NCI-H2227 treated with DMSO at 0.1 percent for 48 hours (cell line): ENCODE results near the gene ARRB1.
"Not testable (repeated sequence)": the region's sequence is repeated elsewhere in the genome, so short reads cannot be mapped to it uniquely, and the experiment has no call there.

Experiments
- DNase-seq: peaks from one replicate; lab custom pipeline; 2025; lab: John Stamatoyannopoulos, UW

Gene ARRB1

DNA sequence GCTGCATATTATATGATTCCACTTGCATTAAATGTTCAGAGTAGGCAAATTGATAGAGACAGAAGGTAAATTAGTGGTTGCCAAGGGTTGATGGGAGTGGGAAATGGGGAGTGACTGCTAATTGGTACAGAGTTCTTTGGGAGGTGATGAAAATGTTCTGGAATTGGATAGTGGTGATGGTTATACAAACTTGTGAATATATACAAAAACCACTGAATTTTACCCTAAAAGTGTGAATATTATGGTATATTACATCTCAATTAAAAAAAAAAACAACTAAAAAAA, 52.5 kb downstream of the ARRB1 start:
- no peak for DNase-seq

DNA sequence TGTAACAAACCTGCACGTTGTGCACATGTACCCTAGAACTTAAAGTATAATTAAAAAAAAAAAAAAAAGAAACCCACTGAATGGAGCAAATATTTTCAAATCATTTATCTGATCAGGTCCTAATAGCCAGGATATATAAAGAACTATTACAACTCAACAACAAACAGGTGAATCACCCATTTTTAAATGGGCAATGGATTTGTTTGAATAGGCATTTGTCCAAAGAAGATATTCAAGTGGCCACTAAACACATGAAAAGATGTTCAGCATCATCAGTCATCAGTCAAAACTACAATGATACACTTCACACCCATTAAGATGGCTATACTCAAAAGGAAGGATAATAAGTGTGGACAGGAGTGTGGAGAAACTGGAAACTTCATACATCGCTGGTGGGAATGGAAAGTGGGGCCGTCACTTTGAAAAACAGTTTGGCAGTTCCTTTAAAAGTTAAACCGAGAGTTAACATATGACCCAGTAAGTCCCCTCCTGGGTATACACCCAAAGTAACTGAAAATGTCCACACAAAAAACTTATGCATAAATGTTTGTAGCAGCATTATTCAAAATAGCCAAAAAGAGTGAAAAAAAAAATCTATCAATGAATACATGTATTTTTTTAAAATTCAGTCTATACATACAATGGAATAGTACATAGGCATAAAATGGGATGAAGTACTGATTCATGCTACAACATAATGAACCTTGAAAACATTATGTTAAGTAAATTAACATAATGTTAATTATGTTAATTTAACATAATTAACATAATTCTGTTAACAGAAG, 53.1 kb downstream of the ARRB1 start:
- no peak for DNase-seq

DNA sequence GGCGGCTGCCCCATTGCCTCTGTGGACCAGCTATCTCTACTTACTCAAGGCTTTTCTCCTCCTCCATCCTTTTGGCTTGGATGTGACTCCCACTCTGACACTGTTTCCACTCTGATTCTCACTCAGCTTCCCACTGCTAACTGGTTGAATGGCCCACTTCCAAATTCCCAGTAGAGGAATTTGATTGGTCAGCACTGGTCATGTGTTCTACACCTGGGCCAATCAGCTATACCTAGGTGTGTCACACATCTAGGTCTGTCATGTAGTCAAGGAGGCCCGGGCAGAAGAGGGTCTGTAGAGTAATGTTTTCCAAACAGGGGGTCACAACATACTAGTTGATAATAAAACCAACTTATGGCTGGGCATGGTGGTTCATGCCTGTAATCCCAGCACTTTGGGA, 57.6 kb downstream of the ARRB1 start:
- no peak for DNase-seq

DNA sequence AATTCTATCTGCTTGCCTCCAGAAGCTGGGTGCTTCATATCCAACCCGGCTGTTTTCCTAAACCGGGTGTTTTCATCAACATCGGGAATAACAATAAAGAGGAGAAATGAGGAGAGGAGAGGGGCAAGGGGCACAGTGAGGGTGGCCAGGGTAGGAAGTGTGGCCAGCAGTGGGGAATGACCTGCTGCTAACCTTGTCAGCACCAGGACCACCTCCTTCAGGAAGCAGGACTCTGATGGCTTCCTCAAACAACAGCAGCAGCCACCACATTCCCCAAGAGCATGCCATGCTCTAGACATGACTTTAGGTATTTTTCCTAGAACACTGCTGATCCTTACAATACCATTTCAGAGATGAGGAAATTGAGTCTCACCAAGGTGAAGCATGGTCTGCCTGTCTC, 58.5 kb downstream of the ARRB1 start:
- no peak for DNase-seq

DNA sequence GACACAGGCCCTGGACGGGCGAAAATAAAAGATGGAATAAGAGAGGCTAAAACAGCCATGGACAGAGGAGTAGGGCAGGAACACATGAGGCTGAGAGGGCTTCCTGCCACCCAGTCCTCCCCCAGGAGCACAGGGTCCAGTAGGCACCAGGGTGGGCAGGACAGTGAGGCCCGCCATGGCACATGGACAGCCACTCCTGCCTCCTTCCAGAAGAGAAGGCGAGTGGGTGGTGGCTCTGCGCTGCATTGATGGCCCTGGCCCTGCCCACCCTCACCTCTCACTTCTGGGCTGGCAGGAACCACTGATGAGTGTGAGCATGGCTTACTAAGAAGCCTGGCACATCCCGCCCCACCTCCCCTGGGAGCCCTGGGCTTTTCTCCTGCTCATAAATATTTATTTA, 59.7 kb downstream of the ARRB1 start:
- DNase-seq = no peak

DNA sequence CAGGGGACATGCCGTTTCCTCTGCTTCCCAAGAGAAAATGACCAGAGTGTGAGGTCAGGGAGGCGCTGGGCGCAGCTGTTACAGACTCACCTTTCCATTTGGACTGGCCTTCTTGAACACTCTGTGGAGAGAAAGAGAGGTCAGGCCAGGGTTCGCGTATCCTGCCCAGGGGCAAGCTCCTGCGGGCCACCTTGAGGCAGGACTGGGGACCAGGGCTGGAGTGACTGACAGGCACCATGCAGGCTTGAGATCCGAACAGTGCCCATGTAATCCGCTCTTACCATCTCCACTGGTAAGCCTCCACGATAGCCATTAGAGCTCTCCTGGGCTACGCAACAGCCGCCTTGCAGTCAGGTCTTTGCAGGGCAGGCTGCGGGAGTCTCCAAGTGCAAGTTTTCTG, 61.5 kb downstream of the ARRB1 start:
- no peak for DNase-seq

DNA sequence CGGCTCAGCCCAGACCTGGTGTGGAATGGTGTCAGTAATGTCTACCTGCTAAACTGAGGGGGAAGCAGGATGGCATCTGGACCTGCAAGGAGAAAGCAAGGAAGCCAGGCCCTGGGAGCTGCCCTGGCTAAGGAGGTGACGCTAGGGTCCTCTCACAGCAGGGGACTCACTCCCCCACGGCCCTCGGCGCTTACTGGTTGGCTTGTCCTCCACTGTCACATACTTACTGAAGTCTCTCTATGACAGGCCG, 62.0 kb downstream of the ARRB1 start:
- no peak for DNase-seq

DNA sequence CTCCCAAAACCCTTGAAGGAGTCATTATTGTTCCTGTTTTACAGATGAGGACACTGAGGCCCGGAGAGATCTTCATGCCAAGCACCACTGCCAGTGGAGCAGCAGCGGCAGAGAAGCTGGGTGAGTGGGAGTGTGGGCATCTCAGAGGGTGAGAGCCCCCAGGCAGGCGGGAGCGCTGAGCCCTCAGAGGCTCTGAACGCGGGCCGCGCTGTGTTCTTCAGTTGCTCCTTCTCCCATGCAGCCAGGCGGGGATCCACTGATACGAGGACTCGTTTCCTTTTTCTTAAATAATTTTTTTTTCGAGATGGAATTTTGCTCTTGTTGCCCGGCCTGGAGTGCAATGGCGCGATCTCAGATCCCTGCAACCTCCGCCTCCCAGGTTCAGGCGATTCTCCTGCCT, 63.9 kb downstream of the ARRB1 start:
- no peak for DNase-seq

DNA sequence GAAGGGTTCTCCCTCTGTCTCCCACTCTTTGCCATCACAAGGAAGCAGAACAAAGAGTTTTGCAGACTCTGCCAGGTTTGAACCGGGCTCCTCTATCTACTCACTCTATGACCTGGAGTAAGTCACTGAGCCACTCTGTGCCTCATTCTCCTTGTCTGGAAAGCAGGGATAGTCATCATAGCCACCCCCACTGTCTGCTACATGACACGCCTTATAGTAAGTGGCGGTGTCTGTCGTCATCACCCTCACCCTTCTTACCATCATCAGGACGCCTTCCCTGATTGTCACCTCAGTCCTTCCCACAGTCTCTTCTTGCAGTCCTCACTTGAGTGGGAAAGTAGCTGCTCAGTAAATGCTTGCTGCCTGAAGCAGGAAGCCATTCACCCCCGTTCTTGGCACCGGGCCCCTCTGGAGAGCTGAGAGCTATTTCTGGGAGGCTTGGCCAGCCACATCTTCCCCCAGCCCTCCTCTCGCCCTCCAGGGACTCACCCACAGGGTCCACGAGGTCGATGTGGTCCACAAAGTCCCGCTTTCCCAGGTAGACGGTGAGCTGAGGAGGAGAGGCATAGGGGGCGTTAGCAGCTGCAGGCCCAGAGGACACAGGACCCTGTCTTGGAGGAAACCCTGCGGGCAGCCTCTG, 64.5 kb downstream of the ARRB1 start:
- no peak for DNase-seq

DNA sequence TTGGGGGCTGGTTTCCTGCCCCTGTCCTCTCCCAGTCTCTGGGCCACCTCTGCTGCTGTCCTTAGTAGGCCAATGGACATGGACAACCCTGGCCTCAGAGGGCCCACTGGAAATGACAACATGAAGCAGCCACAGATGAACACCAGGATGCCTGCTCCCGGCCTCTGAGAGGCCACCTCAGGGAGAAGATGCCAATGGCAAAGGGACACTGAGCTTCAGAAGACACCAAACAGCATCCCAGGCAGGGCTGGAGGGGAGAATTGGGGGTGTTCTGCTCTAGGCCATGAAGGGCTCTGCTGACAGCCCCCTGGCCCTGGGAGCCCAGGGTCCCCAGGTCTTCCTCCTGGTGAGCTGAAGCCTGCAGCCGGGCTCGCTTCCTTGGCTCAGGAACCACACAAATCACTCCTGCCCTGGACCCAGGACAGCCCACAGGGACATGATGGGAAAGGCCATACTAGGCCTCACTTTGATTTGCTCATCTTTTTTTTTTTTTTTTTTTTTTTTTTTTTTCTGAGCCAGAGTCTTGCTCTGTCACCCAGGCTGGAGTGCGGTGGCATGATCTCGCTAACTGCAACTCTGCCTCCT, 65.6 kb downstream of the ARRB1 start:
- DNase-seq = no peak

DNA sequence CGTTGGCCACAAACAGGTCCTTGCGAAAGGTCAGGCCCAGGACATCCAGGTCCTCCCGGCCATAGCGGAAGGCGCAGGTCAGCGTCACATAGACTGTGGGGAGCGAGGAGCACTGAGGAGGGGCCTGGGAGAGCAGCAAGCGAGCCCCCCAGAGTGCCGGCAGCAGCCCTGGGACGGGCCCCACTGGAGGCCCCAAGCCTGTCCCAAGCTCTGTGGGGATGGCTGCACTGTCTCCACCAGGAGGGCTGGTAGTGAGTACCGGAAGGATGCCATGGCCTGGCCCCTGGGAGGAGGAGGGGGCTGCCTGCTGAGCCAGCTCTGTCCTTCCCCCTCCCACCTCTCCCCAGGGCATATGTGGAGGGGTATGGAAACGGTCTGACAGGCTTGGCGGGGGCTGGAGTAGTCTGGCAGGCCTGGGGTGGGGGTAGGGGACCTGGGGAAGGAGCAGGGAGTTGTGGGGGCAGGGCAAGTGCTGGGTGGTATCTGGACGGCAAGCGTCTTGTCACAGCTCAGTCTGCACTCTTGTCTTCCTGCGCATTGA, 68.0 kb downstream of the ARRB1 start:
- DNase-seq = no peak

DNA sequence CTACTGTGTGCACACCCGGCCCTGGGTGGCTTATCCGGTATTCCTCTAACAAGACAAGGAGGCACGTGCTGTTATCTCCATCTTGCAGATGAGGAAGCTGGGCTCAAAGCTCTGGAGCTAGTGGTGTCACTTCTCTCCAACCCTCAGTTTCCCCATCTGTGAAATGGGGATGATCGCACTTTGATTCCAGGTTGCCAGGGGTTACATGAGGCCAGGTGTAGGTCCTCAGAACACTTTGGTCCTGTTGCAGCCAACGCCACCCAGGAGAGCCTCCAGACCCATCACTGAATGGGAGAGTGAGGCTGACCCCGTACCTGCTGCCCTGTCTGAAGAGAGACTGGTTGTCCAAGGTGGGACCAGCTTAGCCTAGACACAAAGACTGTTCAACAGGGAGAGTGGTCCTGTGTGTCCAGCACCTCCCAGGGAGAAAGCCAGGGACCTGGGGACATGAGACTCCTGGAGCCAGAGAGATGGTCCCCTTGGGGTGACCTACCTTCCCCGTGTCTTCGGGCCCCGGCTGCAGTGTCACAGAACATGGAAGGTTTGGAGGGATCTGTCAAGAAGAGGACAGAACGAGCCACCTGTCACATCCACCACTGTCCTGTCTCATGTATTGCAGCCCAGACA, 69.9 kb downstream of the ARRB1 start:
- DNase-seq = no peak

DNA sequence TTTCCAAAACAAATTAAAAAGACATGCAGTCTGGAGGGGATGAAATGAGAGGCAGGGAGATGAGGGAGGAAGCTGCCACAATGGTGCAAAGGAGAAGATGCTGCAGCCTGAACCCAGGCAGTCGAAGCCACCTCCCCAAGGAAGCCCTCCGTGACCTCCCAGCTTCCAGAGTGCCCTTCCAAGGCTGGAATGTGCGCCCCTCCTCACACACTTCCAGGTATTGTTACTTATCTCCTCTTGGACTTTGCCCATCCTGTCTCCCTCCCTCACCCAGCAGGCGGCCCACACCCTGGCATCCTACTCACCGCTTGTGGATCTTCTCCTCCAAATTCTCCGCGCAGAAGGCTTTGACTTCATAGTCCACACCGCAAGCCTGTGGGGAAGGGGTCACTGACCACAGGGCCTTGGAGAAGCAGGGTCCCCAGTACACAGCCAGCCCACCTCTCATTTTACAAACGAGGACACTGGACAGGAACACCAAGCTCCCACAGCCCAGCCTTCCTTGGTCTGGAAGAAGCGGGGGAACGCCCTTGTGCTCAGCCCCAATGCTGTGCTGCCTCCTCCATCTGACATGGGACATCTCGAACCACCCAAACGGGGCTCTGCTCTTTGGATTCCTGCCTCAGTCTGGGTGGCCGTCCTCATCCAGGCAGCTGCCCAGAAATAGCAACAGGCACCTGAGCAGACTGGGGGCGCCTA, 70.5 kb downstream of the ARRB1 start:
- DNase-seq = no peak

DNA sequence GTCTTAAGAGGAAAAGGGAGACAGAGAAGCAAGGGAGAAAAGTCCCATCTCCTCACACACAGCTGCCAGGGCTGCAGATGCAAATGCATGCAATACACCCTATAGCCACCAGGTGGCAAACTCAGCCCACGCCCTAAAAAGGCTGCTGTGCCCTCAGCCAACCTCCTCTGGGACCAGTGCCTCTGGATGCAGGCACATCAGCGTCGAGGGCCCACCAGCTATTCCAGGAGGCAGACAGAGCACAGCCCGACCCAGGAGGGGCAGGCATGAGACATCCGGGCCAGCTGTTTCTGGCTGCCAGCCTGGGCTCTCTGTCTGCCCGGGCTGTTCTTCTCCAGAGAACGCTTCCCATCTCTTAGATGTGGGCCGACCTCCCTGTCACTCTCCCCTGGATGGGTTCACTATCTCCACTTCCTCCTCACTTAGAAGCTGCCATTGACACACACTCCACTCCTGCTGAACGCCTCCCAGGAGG, 71.2 kb downstream of the ARRB1 start:
- peak; percentile 37 for DNase-seq

DNA sequence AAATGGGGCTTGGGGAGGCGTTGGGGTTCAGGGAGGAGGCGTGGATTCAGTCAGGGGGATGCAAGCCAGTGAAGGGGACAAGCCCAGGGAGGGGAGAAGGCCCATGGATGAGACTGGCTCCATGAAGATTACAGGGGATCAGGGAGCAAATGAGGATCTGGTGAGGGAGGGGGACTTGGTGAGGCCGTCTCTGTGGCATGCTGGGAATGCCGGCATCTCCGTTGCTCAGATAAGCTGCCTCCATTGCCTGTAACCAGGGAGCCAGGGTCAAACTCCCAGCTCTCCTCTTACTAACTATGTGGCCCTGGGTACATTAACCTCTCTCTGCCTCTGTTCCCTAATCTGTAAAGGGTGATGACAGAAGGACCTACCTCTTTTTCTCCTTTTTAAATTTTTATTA, 72.2 kb downstream of the ARRB1 start:
- no peak for DNase-seq

DNA sequence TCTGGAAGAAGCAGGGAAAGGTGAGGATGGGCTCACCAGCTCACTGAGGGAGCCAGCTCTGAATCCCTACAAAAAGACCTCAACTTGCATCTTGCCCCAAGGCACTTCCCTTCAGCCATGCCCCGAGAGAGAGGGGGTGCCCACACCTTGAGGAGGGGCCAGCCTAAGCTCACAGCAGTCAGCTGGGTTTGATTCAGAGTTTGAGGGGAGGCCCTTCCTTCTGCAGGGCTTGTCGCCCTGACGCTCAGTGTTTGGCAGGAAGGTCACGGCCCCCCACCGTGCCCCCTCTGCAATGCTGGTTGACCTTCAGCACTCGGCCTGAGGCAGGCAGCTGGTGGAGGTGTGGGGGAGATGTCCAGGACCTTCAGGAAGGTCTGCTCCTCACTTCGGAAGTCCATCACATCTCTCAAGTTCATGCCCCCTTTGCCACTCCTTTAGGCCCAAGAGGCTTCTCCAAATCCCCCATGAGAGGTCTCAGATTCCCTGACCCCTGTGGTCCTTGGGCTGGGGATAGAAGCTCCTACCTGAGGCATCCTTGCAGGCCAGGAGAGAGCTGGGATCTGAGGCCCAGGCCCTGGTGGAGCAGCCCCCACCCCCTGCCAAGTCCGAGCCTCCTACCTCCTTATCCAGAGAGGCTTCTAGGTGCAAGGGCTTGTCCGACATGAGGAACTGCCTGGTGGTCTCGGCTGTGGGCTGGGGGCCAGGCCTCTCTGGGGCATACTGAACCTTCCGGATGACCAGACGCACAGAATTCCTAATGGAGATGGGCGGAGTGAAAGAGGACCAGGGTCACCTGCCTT, 73.3 kb downstream of the ARRB1 start:
- DNase-seq = no peak

DNA sequence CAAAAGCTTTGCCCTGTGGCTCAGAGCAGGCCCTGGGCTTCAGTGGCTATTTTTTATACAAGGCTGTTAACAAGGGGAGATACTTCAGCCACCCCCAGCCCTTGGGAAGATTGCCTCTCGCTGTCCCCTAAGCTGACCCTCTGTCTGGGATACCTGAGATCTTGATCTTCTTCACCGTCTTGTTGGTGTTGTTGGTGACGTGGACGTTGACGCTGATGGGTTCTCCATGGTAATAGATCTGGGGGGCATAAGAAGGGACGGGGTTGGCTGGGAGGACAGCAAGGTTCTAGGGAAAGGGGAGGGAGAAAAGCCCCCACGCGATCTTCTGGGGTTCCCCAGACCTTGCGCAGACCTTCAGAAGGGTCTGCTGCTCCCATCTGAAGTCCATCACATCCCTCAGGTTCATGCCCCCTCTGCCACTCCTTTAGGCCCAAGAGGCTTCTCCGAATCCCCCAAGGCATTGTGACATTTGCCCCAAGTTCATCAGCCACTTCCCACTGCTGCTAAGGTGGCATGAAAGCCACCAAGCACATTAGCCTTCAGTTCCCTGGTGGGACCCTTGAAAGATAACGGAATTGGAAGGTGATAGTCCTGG, 74.2 kb downstream of the ARRB1 start:
- no peak for DNase-seq

DNA sequence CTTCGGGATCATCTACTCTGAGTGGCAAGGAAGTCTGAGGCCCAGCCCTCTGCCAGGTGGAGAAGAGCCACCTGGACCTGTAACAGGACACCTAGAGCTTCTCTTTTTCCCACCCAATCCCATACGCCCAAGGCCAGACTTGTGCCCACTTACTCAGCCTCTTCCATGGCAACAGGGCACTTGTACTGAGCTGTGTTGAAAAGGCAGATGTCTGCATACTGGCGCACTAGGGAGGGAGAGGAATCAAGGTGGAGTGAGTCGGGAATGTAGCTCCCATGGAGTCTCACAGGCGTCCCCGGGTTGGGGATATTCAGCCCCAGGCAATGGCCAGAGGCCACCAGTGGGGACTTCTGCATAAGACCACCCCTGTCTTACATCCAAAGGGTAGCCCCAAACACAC, 74.8 kb downstream of the ARRB1 start:
- DNase-seq = no peak

DNA sequence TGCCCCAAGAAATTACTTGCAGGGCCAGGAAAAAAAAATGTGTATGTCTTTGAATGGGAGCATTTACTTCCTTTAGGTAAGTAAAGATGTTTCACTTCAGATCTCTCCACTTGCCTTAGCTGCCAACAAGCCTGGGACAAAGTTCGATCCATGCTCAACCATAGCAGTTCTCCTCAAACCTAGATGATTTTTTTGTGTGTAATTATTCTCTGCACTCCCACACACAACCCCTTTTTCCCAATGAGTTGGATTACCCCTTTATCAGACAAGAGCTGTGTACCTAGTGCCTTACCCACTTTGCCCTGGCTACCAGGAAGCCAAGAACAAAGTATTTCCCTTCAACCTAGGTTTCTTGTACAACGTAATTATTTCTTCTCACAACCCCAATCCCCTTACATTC, 75.3 kb downstream of the ARRB1 start:
- DNase-seq = no peak

DNA sequence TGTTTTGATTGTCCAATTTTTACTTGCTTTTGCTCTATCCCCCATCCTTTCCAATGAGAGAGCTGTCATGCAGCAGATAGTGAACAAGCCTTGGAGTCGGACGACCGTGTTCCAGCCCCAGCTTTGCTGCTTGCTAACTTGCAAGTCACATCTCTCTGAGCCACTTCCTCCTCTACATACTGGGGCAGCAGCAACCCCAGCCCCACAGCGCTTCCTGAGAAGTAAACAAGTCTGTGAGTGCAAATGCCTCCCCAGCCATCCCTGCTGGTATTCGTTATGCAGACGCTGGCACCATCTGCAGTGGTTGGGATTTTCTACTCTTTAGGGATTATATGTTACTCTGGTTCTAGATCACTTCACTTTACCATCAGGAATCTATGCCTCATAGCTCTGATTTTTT, 75.9 kb downstream of the ARRB1 start:
- DNase-seq = no peak

DNA sequence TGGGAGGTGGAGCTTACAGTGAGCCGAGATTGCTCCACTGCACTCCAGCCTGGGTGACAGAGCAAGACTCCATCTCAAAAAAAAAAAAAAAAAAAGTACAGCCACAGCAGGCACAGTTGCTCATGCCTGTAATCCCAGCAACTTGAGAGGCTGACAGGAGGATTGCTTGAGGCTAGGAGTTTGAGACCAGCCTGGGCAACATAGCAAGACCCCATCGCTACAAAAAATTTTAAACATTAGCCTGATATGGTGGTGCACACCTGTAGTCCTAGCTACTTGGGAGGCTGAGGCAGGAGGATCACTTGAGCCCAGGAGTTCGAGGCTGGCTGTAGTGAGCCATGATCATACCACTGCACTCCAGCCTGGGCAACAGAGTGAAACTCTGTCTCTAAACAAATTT, 76.7 kb downstream of the ARRB1 start:
- not testable (repeated sequence) for DNase-seq
